Uterus (tissue), 2 donors: ENCODE measurements around the gene VCX2.

Source experiments
- POLR2A ChIP-seq, 2 donors: fragments of 450-650 bp; IDR thresholded peaks; one replicate each; pipeline ENCODE4 v1.6.1; 2016; ENCODE audit warnings: antibody characterized with exemption in 2 of 2, mild to moderate bottlenecking in 1 of 2, moderate library complexity in 1 of 2
- TF ChIP-seq, protein P1 (sequence below), 4 experiments: fragments of 200-600 bp in 2 of 4; fragments of 450-650 bp in 2 of 4; sonication (generic) in 2 of 4; IDR thresholded peaks; one replicate each; pipeline ENCODE4 v1.5.1; 2016 to 2019; ENCODE audit warnings: antibody characterized with exemption in 4 of 4, mild to moderate bottlenecking in 2 of 4, moderate library complexity in 1 of 4

DNA sequence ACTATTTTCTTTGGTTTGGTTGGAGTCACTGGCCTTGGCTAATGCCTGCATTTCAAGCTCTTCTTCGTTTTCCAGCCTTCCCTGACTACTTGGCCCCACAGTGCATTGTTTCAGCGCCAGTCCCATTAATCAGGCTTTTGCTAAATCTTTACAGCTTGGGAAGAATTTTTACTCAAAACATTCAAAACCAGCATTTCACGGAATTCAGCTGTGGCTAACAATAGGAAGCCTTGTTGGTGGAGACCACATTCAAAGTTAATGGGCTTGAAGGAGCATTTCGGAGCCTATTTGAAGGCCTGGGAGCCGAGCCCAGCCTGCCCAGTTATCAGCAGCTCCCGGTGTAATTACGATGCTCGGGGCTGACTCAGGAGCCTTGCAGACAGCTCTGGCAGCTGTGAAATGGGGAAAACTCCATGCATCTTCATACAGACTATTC, 30.8 kb upstream of the VCX2 start:
- TF ChIP-seq, protein P1, sequence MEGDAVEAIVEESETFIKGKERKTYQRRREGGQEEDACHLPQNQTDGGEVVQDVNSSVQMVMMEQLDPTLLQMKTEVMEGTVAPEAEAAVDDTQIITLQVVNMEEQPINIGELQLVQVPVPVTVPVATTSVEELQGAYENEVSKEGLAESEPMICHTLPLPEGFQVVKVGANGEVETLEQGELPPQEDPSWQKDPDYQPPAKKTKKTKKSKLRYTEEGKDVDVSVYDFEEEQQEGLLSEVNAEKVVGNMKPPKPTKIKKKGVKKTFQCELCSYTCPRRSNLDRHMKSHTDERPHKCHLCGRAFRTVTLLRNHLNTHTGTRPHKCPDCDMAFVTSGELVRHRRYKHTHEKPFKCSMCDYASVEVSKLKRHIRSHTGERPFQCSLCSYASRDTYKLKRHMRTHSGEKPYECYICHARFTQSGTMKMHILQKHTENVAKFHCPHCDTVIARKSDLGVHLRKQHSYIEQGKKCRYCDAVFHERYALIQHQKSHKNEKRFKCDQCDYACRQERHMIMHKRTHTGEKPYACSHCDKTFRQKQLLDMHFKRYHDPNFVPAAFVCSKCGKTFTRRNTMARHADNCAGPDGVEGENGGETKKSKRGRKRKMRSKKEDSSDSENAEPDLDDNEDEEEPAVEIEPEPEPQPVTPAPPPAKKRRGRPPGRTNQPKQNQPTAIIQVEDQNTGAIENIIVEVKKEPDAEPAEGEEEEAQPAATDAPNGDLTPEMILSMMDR (IDR thresholded peaks at IDR 0.05) = no peak
- no peak for TF ChIP-seq POLR2A (IDR thresholded peaks at IDR 0.05)
